LNCaP clone FGC (cell line): ENCODE measurements around the gene RETREG2.

Experiments
- DNase-seq: peaks from one replicate; pipeline ENCODE4 v3.0.0-alpha.2; 2011; ENCODE audit warnings: low read depth
- H3K4me3 ChIP-seq: 2 replicates; pipeline ENCODE4 v1.5.1; 2011; ENCODE audit warnings: mild to moderate bottlenecking, low read depth, low read length, control low read depth
- TF ChIP-seq, protein P1 (sequence below): IDR thresholded peaks from 2 replicates; pipeline ENCODE4 v1.5.1; 2012; ENCODE audit warnings: mild to moderate bottlenecking; ENCODE audit not compliant: control insufficient read depth, insufficient read depth; ENCODE audit errors: extremely low read depth

The RETREG2 gene

DNA sequence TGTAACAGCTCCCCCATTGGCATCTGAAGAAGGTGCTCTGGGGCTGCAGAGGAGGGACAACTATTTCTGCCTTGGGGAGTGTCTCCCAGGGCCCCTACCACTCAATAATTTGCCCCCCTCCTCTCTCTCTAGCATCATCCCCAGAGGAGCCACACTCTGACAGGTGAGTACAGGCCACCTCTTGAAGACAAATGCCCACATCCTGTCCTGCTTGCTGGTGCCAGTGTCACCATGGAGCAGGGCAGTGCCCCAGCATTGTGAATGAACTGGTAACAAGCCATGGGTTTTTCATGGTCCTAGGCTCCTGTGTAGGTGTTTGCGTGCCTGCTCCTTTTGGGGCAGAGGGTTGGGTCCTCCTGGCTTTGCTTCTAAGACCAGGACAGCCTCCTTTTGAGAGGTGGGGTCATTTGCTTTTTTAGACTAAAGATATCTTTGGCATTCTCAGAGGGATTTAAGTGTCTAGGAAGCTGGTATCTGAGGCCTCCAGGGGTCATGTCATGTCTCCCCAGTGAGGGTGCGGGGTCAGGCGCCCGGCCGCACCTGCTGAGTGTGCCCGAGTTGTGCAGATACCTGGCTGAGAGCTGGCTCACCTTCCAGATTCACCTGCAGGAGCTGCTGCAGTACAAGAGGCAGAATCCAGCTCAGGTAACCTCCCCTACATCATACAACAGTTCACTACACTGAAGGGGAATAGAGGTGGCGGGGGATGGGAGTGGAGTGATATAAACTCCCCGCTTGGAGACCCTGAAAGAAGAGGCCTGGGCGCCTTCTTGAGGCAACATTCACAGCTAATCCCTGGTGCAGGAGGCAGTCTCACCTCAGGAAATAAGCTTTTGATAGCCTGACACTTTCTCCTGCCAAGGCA lies 1.8 kb downstream of the RETREG2 start:
- no peak for DNase-seq
- H3K4me3 ChIP-seq = no peak overlapping the region
- TF ChIP-seq, protein P1, sequence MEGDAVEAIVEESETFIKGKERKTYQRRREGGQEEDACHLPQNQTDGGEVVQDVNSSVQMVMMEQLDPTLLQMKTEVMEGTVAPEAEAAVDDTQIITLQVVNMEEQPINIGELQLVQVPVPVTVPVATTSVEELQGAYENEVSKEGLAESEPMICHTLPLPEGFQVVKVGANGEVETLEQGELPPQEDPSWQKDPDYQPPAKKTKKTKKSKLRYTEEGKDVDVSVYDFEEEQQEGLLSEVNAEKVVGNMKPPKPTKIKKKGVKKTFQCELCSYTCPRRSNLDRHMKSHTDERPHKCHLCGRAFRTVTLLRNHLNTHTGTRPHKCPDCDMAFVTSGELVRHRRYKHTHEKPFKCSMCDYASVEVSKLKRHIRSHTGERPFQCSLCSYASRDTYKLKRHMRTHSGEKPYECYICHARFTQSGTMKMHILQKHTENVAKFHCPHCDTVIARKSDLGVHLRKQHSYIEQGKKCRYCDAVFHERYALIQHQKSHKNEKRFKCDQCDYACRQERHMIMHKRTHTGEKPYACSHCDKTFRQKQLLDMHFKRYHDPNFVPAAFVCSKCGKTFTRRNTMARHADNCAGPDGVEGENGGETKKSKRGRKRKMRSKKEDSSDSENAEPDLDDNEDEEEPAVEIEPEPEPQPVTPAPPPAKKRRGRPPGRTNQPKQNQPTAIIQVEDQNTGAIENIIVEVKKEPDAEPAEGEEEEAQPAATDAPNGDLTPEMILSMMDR = no peak

DNA sequence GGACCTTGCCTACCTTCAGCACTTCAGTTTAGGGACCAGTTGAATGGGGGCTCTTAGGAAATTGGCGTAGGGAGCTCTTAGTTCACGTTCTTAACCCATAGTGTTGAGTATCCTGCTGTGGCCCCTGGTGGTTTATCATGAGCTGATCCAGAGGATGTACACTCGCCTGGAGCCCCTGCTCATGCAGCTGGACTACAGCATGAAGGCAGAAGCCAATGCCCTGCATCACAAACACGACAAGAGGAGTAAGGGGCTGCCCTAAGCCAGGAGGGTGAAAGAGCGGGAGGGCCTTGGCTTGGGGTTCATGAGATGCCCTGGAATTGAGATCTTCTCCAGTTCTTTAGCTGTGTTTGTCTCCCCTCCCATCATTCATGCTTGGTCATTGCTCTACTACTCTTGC lies 2.9 kb downstream of the RETREG2 start:
- no peak for DNase-seq
- TF ChIP-seq, protein P1 = no peak
- H3K4me3 ChIP-seq = no peak overlapping the region

DNA sequence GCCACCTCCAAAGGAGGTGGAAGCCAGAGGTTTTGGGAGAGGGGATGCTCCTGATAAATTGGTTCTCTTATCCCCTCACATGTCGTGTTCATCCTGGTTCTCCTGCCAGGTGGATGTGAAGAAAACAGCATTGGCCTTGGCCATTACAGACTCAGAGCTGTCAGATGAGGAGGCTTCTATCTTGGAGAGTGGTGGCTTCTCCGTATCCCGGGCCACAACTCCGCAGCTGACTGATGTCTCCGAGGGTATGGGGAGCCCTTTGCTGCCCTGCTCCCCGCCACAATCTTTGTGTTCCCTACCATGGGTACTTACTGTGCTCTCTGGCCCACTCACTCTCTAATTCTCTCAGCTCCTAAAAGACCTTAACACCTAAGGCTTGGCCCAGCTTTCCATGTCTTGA lies 3.5 kb downstream of the RETREG2 start:
- no peak overlapping the region for H3K4me3 ChIP-seq
- TF ChIP-seq, protein P1 = no peak
- no peak for DNase-seq

DNA sequence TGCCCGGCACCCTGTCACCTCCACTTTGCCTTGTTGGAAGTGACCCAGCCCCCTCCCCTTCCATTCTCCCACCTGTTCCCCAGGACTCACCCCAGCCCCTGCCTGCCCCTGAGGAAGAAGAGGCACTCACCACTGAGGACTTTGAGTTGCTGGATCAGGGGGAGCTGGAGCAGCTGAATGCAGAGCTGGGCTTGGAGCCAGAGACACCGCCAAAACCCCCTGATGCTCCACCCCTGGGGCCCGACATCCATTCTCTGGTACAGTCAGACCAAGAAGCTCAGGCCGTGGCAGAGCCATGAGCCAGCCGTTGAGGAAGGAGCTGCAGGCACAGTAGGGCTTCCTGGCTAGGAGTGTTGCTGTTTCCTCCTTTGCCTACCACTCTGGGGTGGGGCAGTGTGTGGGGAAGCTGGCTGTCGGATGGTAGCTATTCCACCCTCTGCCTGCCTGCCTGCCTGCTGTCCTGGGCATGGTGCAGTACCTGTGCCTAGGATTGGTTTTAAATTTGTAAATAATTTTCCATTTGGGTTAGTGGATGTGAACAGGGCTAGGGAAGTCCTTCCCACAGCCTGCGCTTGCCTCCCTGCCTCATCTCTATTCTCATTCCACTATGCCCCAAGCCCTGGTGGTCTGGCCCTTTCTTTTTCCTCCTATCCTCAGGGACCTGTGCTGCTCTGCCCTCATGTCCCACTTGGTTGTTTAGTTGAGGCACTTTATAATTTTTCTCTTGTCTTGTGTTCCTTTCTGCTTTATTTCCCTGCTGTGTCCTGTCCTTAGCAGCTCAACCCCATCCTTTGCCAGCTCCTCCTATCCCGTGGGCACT lies 4.5 kb downstream of the RETREG2 start:
- H3K4me3 ChIP-seq = no peak overlapping the region
- no peak for DNase-seq
- TF ChIP-seq, protein P1 = no peak

DNA sequence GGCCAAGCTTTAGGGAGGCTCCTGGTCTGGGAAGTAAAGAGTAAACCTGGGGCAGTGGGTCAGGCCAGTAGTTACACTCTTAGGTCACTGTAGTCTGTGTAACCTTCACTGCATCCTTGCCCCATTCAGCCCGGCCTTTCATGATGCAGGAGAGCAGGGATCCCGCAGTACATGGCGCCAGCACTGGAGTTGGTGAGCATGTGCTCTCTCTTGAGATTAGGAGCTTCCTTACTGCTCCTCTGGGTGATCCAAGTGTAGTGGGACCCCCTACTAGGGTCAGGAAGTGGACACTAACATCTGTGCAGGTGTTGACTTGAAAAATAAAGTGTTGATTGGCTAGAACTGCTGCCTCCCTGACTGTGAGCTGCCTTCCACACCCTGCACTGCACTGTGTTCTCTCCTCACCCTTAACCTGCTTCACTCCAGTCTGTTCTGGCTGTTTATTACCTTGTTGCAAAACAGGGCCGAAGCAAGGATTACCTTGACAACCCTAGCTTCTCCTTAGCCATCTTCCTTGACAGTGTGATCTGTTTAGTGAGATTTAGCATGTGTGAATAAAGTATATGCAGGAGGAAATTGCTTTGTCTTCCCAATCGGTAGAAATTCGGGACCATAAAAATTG lies 5.2 kb downstream of the RETREG2 start:
- no peak for DNase-seq
- TF ChIP-seq, protein P1 = no peak
- H3K4me3 ChIP-seq = no peak overlapping the region

DNA sequence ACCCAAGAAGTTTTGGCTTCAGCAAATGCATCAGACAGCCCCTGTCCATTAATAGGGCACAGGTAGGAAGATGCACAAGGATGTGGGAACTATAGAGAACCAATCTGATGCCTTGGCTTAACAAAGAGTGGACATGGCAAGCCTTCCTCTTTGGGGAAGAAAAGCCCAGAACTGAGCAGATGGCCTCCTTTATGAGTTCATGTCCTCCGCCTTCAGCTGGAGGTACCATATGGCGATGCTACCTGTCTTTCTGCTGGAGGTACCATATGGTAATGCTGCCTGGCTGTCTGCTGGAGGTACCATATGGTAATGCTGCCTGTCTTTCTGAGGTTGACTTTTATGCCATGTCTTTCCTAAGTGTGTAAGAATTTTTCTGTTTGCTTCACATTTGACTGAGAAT lies 6.0 kb downstream of the RETREG2 start:
- DNase-seq = no peak
- TF ChIP-seq, protein P1 = no peak
- no peak overlapping the region for H3K4me3 ChIP-seq
